Stimulated activated CD4-positive, alpha-beta T cell treated with anti-CD3 and anti-CD28 coated beads, TNF-alpha, amount 100 ng/mL, for 4 hours (primary cell): ENCODE measurements around the gene CELF2.

ENCODE experiments used
- DNase-seq, 3 experiments: peaks; one replicate each; pipeline ENCODE4 v3.0.0-alpha.2; 2020; ENCODE audit warnings: low read depth in 3 of 3

CELF2 gene

GRCh38 chr10:11023009-11023953 lies 5.6 kb downstream of the CELF2 start:
- no peak for DNase-seq

- no peak for DNase-seq
These were observed 6.9 kb downstream of the CELF2 start for GRCh38 chr10:11024596-11024995.

DNA sequence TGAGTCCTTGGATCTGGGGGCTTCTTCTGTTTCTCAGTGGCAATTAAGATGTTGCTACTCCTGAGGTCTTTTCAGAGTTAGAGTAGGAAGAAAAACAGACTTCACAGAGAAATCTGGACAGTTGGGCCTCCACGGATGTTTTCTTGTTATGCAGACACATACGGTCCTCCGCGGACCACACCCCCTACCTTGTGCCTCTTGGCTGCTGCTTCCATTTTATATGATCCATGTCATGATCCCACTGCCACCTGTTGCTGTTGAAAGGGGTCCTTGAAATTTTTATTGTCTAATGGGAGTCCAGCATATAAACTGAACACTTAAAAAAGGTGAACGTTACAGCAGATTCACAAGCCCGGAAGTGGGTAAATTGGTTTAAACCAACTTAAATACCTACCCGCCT lies 8.3 kb downstream of the CELF2 start:
- no peak for DNase-seq

- no peak for DNase-seq
These were observed 9.1 kb downstream of the CELF2 start for GRCh38 chr10:11026773-11027172.

DNA sequence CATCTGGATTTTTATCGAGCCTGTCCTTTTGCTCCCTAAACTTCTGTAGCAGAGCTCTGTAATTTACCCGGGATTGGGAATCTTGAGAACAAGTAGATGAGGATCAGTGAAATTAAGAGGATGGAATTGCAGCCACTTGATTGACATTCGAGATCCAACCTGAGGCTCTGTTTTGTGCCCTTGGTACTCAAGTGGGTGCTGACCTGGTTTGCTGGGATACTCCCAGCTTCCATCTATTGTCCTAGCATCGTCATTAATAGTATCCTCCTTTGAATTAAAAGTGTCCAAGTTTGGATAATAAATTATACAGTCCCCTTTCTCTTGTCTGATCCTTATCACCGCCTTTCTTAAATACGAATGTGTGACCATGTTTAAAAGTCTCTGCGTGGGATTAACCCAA lies 17.1 kb downstream of the CELF2 start:
- no peak for DNase-seq

DNA sequence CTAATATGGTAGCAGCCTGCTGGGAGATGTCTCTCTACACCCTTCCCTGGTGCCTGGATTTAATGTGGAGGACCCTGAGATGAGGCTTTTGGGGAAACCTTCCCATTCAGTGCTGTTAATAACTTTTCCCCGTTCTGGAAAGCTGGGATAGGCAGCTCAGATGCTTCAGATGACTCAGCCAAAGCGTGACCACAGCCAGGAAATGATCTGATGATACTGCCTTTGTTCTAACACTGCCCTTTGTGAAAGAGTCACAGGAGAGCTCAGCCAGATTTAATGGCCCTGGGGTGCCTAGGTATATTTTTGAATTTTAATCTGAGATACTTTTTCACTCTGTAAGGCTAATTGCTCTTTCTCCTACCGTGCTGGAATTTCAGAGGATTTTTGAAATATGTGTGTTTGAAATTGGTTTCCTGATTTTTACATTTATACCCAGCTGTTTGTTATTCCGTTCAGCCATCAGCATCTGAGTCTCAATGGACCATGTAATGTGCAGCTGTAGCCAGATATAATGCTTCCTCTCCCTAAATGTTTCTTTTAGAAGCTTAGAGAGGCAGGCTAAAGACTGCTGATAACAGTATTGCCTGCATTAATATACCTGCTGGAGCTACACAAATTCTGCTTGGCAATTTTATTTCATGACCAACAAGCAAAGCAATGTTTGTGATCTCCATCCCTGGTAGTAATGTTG lies 17.8 kb downstream of the CELF2 start:
- no peak for DNase-seq

DNA sequence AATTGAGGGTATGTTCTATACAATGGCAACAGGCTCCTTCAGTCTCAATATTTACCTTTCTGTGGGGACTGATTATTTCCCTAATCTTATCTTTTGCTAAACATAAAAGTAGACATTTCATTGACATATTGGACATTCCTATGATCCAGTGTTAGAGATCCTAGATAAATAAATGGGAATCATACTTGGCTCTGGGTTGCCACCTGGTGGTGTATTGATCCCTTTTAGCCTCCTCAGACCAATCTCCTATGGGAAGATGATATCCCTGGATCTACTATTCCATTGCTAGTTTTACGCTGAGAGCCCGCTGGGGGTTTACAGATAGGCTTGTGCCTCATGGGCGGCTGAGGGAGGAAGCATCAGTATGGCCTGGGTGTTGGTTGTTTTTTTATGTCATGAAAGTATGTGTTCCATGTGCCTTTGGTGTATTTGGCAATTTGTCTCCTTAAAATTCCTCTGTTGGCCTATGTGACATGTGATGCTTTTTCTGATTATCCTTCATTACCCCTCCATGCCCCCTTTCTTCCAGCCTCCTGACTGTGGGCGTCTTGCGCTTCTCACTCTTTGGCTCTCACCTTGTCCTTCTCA lies 18.8 kb downstream of the CELF2 start:
- DNase-seq = no peak

DNA sequence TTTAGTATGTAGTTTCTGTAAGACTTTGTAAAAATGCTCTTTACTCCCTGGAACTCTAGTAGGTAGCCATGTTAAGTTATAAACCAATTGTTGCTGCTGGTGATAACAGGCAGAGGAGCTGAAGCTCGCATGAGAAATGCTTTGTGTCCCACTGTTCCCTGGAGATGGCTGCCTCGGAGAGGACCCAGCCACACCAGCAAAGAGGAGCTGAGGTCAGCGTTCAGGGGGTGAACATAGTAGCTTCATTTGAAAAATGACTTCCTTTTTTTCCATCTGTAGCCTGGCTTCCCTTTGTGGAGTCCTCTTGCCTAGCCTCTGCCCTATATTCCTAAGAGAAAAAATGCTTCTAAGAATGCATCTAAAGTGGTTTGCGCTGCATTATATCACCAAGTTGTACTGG lies 20.3 kb downstream of the CELF2 start:
- DNase-seq = no peak

GRCh38 chr10:11042357-11042756 lies 24.7 kb downstream of the CELF2 start:
- no peak for DNase-seq

- DNase-seq = no peak
These were observed 25.4 kb downstream of the CELF2 start for GRCh38 chr10:11043039-11043438.

GRCh38 chr10:11043446-11044127 lies 25.9 kb downstream of the CELF2 start:
- no peak for DNase-seq

DNA sequence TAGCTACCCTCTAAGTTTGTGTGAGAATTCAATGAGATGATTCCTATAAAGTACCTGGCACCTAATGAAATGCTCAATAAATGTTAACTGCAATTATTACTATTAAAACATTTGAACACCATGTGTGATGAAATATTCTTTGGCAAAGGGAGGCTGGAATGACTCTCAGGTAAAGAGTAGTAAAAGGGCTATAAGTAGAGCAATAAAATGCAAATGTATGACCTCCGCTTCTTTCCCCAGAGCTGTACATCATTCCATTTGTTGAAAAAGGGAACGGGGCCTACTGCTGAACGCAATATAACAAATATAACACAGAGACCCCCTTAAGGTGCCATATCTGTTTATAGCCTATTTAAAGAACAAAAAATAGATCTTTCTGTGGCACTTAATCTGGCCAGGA lies 27.8 kb downstream of the CELF2 start:
- no peak for DNase-seq

DNA sequence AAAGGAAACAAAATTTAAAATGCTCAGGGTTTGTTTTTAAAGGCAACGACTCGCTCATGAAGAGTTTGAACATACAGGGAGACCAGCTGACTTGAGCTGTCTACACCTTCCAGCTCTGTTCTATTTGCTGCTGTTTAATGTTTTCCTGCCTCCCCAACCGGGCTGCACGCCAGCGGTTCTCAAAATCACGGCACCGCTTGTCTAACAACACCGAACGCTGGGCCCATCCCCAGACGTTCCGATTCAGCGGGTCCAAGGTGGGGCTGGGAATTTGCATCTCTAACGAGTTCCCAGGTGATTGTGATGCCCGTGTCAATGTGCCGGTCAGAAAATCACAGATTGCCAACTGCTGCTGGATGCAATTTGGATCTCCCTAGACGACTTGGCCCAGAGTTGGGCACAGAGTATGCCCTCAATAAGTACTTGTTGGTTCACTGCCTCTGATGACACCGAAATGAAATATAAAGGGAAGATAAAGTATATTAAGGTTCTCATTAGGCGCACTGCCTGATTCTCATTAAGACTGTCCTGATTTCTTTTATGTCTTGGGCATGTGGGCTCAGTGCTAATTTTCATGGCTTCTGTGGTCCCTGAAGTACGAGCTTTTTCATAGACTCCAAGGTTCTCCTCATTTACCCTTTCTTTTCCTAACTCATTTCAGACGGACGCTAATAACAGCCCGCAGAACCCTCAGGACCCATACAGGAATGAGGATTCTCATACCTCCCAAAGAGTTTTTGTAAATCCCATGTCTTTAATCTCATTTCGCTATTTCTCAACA lies 28.5 kb downstream of the CELF2 start:
- no peak for DNase-seq

DNA sequence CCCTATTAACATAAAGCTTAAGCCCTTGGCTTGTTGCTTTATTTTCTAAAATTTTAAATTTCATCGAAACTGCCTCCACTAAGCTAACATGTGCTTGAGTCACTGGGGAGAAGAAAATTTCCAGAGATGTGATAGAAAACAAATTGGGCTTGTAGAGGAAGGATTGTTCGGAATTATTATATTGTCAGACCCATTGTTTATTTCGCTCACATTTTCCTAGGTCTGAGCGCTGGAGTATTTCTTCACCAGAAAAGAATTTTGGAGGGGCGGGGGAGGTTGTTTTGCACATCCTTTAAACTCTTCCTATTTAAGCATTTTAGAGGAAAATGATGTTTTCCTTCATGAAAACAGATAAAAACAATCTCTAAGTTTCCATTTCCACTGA lies 29.1 kb downstream of the CELF2 start:
- DNase-seq = no peak

GRCh38 chr10:11048707-11049278 lies 31.1 kb downstream of the CELF2 start:
- DNase-seq = no peak

- DNase-seq = no peak
These were observed 32.1 kb downstream of the CELF2 start for GRCh38 chr10:11049806-11050205.

DNA sequence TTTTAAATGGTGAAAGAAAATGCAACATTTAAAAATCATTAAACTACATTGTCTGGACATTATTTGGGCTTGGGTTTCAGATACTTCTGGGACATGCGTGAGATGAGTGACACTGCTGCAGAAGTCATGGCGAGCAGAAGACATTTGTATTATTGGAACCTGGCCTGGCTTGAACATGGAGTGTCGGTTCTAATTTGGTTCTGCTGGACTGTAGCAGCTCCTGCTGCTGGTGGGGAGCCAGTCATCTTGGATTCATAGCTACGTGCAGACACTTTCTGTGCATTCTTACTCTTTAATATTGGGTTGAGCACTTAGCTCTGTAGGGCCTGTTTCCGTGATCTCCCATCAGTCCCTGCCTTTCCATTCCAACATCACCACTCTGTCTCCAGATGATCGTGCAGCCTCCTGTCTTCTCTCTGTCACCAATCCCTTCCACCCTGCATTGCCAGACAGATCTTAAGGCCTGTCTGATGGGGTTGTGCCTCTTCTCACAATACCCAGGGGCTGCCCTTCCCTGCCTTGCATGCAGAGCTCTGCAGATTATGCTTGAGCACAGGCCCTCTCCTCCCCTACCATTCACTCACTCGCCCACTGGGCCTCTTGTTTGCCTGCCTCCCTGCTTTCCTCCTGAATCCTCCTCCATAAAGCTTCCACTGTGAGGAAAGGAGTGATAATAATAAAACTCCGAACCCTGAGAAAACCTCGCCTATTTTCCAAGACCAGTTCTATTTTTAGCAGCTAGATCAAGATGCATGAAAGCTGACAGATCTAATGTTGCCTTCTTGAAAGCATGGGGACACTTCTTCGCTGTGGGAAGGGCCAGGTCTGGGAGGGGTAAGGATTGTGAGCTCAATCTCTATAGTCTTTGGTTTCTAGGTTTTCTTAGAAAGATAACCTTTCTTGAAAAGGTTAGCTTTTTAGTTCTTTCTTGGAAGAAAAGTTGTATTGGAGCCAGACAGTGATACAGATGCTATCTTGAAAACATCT lies 32.9 kb downstream of the CELF2 start:
- no peak for DNase-seq

DNA sequence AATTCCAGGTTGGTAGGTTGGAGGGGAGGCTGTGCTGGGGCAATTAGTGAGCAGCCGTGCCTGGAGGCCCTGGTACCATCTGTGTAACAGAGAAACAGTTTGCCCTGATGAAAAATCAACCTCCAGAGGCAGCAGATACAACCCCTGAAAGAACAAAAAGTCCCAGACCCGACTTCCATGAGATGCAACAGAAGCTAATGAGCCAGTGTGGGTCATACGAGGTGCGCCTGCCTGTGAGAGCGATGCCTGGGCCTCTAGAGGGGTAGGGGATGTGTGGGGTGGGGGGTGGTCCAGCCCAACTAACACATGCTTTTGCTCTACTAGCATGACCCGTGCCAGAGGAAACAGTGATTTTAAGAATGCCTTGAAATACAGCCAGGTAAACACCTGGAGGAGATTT lies 39.3 kb downstream of the CELF2 start:
- no peak for DNase-seq

DNA sequence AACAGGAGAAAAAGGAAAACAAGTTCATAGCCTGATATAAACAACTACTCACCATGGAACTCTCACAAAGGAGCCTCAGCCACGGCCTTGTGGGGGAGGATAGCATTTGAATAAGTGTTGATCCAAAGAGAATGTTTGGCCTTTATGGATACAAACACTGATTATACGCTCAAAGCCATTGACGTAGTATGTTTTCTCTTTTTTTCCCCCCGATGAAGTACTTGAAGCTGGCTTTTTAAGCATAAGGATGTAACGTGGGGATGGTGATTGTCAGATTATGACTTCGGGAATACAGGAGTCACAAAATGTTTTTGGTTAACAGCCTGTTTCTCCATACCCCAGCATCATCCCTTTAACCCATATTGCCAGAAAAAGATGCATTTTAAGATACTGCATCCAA lies 39.8 kb downstream of the CELF2 start:
- no peak for DNase-seq

GRCh38 chr10:11057994-11058393 lies 40.3 kb downstream of the CELF2 start:
- no peak for DNase-seq
